HepG2 (cell line): Measurements from ENCODE around the gene APBB2. TPM values are rescaled to one million over a fixed set of nuclear protein-coding genes. Genes with fewer than 3 reads are reported as not detected.

Experiments
- ATAC-seq: fragments of 200-7000 bp; cut with Tn5 transposase; 3 replicates; pipeline ENCODE4 v1.9.1; 2020; ENCODE audit warnings: mild to moderate bottlenecking, moderate library complexity
- BruUV-seq: library from RNA; stranded (reverse); fragments of 400-500 nt; replicated peaks from 2 replicates; lab custom pipeline; 2021; lab: Mats Ljungman, UMichigan
- CTCF ChIA-PET: fragments of 300-600 bp; formaldehyde crosslinking; extraction: SDS; loops from one replicate; lab custom pipeline; 2021; ENCODE audit warnings: low total read pairs, inconsistent platforms, low intra/inter-chr PET ratio; lab: Yijun Ruan, JAX
- POLR2A ChIA-PET: fragments of 350-600 bp; sonication (Branson Sonifier 250); formaldehyde crosslinking; loops from one replicate; lab custom pipeline; 2020; ENCODE audit warnings: antibody characterized with exemption, inconsistent platforms; lab: Yijun Ruan, JAX
- DNase-seq: peaks from one replicate; pipeline ENCODE4 v3.0.0-alpha.2; 2015; ENCODE audit warnings: low spot score
- FAIRE-seq: peaks from 3 replicates; lab custom pipeline; 2011; peaks lifted over from hg19 to GRCh38; lab: Jason Lieb, UNC
- H2AFZ ChIP-seq: one replicate; pipeline ENCODE4 v1.6.1; 2011; ENCODE audit warnings: low read length, inconsistent platforms
- H3K27ac ChIP-seq: fragments of 300-600 bp; 3 replicates; pipeline ENCODE4 v1.8.0; 2011; ENCODE audit warnings: mixed run types, mild to moderate bottlenecking, mixed read lengths, low read length, inconsistent platforms; ENCODE audit not compliant: insufficient read depth; ENCODE audit errors: extremely low read length
- H3K27me3 ChIP-seq, 2 experiments: fragments of 200-600 bp in 1 of 2; 2 replicates in 1 of 2; 3 replicates in 1 of 2; pipeline versions ENCODE4 v1.6.0 to v1.8.0; 2011; ENCODE audit warnings: low read length in 2 of 2, mild to moderate bottlenecking in 2 of 2, moderate library complexity in 2 of 2, inconsistent platforms in 1 of 2; ENCODE audit not compliant: insufficient read depth in 2 of 2, control insufficient read depth in 1 of 2
- H3K36me3 ChIP-seq, 2 experiments: fragments of 200-600 bp in 1 of 2; replicated peaks in 1 of 2; 2 replicates in 1 of 2; 3 replicates in 1 of 2; pipeline versions ENCODE4 v1.5.1 to v1.8.0; 2011; ENCODE audit warnings: low read length in 2 of 2, inconsistent platforms in 1 of 2; ENCODE audit not compliant: insufficient read depth in 2 of 2, control insufficient read depth in 1 of 2
- H3K4me1 ChIP-seq: 2 replicates; pipeline ENCODE4 v1.5.1; 2012; ENCODE audit warnings: low read length, inconsistent platforms; ENCODE audit not compliant: insufficient read depth
- H3K4me2 ChIP-seq: 2 replicates; pipeline ENCODE4 v1.6.0; 2011; ENCODE audit warnings: low read depth, low read length, inconsistent platforms
- H3K4me3 ChIP-seq, 3 experiments: fragments of 200-600 bp in 1 of 3; sonication (generic), shearing (Covaris generic) in 1 of 3; replicated peaks in 1 of 3; 2 replicates each; pipeline ENCODE4 v1.5.1; 2011 to 2016; ENCODE audit warnings: low read length in 3 of 3, inconsistent platforms in 2 of 3, low read depth in 2 of 3, mild to moderate bottlenecking in 2 of 3, control low read depth in 1 of 3, mixed read lengths in 1 of 3; ENCODE audit not compliant: insufficient read depth in 1 of 3
- H3K79me2 ChIP-seq: one replicate; pipeline ENCODE4 v1.6.1; 2011; ENCODE audit warnings: low read length, inconsistent platforms; ENCODE audit not compliant: insufficient read depth
- H3K9ac ChIP-seq: 2 replicates; pipeline ENCODE4 v1.6.0; 2011; ENCODE audit warnings: mild to moderate bottlenecking, low read depth, low read length, inconsistent platforms; ENCODE audit not compliant: insufficient read depth
- H3K9me3 ChIP-seq: 2 replicates; pipeline ENCODE4 v1.5.1; 2012; ENCODE audit warnings: mild to moderate bottlenecking, low read length
- H4K20me1 ChIP-seq: 2 replicates; pipeline ENCODE4 v1.6.0; 2011; ENCODE audit warnings: inconsistent platforms, mild to moderate bottlenecking, low read length, moderate library complexity; ENCODE audit not compliant: insufficient read depth
- FIP1L1 ChIP-seq: fragments of 200-400 bp; formaldehyde crosslinking; IDR thresholded peaks from 2 replicates; pipeline ENCODE4 v1.6.1; 2018; ENCODE audit warnings: low read depth, mild to moderate bottlenecking, low read length, moderate library complexity, borderline replicate concordance; ENCODE audit not compliant: insufficient read depth
- HMGA1 ChIP-seq: sonication (generic); formaldehyde crosslinking; conservative IDR thresholded peaks from 2 replicates; pipeline ENCODE4 v1.4.0; 2020; ENCODE audit warnings: missing genetic modification reagents
- KMT2B ChIP-seq: IDR thresholded peaks from 2 replicates; pipeline ENCODE4 v1.6.1; 2016; ENCODE audit warnings: missing genetic modification reagents, missing compliant biosample characterization
- MED8 ChIP-seq: sonication (generic); formaldehyde crosslinking; IDR thresholded peaks from 2 replicates; pipeline ENCODE4 v1.8.1; 2023; ENCODE audit warnings: mild to moderate bottlenecking, missing genetic modification reagents; ENCODE audit not compliant: insufficient replicate concordance
- RELA ChIP-seq: sonication (generic); formaldehyde crosslinking; IDR thresholded peaks from 2 replicates; pipeline ENCODE4 v1.4.0; 2020; ENCODE audit warnings: missing genetic modification reagents
- RORA ChIP-seq: sonication (generic); formaldehyde crosslinking; IDR thresholded peaks from 2 replicates; pipeline ENCODE4 v1.5.0; 2020; ENCODE audit warnings: mild to moderate bottlenecking, missing genetic modification reagents, moderate library complexity
- SRSF4 ChIP-seq: fragments of 200-400 bp; formaldehyde crosslinking; IDR thresholded peaks from one replicate; pipeline ENCODE4 v1.6.1; 2018; ENCODE audit warnings: mild to moderate bottlenecking, low read depth, low read length, moderate library complexity; ENCODE audit not compliant: poor library complexity, severe bottlenecking
- SYNCRIP ChIP-seq: fragments of 200-400 bp; formaldehyde crosslinking; IDR thresholded peaks from 2 replicates; pipeline ENCODE4 v1.6.1; 2018; ENCODE audit warnings: mild to moderate bottlenecking, low read depth, low read length; ENCODE audit not compliant: insufficient read depth
- ZNF17 ChIP-seq: sonication (generic); formaldehyde crosslinking; IDR thresholded peaks from 2 replicates; pipeline ENCODE4 v1.5.0; 2020; ENCODE audit warnings: mild to moderate bottlenecking, missing genetic modification reagents
- ZNF543 ChIP-seq: sonication (generic); formaldehyde crosslinking; IDR thresholded peaks from 2 replicates; pipeline ENCODE4 v1.4.0; 2020; ENCODE audit warnings: mild to moderate bottlenecking, missing genetic modification reagents
- ZSCAN20 ChIP-seq: sonication (generic); formaldehyde crosslinking; IDR thresholded peaks from 2 replicates; pipeline ENCODE4 v1.4.0; 2020; ENCODE audit warnings: missing genetic modification reagents, mild to moderate bottlenecking, borderline replicate concordance
- WGBS: methylation state at CpG from one replicate; pipeline ENCODE4 v1.1.6; 2017; ENCODE audit warnings: low lambda C conversion rate; 5-methylcytosine and 5-hydroxymethylcytosine counted together
- in situ Hi-C: cut with HindIII; loops from 2 replicates; pipeline ENCODE4 v1.10.0; 2017; ENCODE audit warnings: low pct_unique_long_range_greater_than_20kb; ENCODE audit not compliant: extremely low pct_ligation_motif_present
- intact Hi-C: fragments of 100-400 bp; cut with micrococcal nuclease; formaldehyde crosslinking; loops from one replicate; pipeline ENCODE4 v1.10.0; 2022; ENCODE audit not compliant: unreplicated experiment
- polyA plus RNA-seq, 8 experiments: library from polyadenylated mRNA; depleted of rRNA in 3 of 8; stranded (reverse) in 7 of 8; unstranded in 1 of 8; fragments of >200 nt; fragmentation: Illumina TruSeq in 4 of 8; extraction: Trizol in 4 of 8; gene quantifications; 2 replicates each; pipeline versions ENCODE4 v1.2.1 to v1.2.3, GENCODE V29; 2011 to 2016; ENCODE audit warnings: low read depth in 4 of 8, missing spikeins in 1 of 8, mixed read lengths in 1 of 8; ENCODE audit not compliant: insufficient read depth in 1 of 8
- total RNA-seq, 5 experiments: library from RNA; depleted of rRNA; stranded (reverse); fragments of >200 nt; fragmentation: Illumina TruSeq; extraction: Trizol; gene quantifications; 2 replicates each; pipeline ENCODE4 v1.2.3, GENCODE V29; 2016; ENCODE audit warnings: low read depth in 1 of 5
- TF ChIP-seq, protein P1 (sequence below): sonication (generic); formaldehyde crosslinking; IDR thresholded peaks from 2 replicates; pipeline ENCODE4 v1.5.0; 2020; ENCODE audit warnings: mild to moderate bottlenecking, missing genetic modification reagents, moderate library complexity
- TF ChIP-seq, protein P2 (sequence below): IDR thresholded peaks from 2 replicates; pipeline ENCODE4 v1.6.1; 2016; ENCODE audit warnings: low read depth, control low read depth

The APBB2 gene
- total and polyA plus RNA-seq, 2 of the 13 experiments (the other 11 are each of a cell fraction or from before 2014, with no cell fraction given) = 11.7 to 17.0 TPM

DNA sequence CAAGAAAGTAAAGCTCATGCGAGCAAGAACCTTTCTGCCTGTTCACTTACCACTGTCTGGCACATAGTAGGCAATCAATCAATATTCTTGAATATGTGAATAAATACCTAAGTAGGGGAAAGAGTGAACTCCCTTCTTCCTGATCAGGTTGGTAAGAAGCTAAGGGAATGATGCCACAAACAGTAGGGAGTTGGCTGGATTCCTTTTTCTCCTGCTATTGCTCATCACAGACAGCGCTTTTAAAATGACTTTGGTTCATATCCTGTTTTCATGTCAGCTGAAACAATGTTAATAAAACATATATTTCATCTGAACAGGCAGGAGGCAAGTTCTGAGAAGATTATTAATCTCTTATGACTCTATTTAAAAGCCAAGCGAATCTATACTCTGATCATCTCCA lies 365.4 kb downstream of the APBB2 start (continued):
- TF ChIP-seq, protein P1, sequence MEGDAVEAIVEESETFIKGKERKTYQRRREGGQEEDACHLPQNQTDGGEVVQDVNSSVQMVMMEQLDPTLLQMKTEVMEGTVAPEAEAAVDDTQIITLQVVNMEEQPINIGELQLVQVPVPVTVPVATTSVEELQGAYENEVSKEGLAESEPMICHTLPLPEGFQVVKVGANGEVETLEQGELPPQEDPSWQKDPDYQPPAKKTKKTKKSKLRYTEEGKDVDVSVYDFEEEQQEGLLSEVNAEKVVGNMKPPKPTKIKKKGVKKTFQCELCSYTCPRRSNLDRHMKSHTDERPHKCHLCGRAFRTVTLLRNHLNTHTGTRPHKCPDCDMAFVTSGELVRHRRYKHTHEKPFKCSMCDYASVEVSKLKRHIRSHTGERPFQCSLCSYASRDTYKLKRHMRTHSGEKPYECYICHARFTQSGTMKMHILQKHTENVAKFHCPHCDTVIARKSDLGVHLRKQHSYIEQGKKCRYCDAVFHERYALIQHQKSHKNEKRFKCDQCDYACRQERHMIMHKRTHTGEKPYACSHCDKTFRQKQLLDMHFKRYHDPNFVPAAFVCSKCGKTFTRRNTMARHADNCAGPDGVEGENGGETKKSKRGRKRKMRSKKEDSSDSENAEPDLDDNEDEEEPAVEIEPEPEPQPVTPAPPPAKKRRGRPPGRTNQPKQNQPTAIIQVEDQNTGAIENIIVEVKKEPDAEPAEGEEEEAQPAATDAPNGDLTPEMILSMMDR (CRISPR knock-in tag) = no peak

DNA sequence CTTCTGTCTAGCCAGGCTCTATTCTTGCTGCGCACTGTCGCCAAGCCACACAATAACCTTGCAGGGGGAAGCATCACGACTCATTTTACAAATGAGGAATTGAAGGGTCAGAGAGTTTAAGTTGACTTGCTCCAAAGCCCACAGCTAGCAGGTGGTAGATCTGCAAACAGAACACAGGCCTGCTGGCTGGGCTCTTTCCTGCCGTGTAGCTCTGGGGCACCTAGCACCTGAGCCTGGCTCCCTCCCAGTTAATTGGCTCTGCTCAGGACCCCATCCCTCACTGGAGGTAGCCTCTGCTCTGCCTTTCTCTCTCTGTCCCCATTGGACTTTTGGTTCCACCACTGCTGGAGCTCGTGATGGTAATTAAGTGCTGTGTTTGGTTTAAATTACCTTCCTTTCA lies 366.1 kb downstream of the APBB2 start:
- Histone ChIP-seq H3K4me2 (no peak overlapping the region), H3K9me3 (no peaks in the 10 kb centered on the region), H3K27me3 (no peaks in the 10 kb centered on the region), H3K79me2 (no peaks in the 10 kb centered on the region), H2AFZ (no peak overlapping the region), H3K4me1 (peaks cover 6% of the 10 kb centered on the region), H3K9ac (no peak overlapping the region), H3K4me3 (no peak overlapping the region), H4K20me1 (no peaks in the 10 kb centered on the region), H3K36me3 (0 out of 5 replicates have a peak, but pooled peaks cover 0 to 1% of the 10 kb centered on the region in 2 experiments), H3K27ac (no peak overlapping the region)
- TF ChIP-seq KMT2B (CRISPR knock-in tag) = no peak
- no peak for TF ChIP-seq ZNF543 (CRISPR knock-in tag)
- TF ChIP-seq SYNCRIP = no peak
- no peak for TF ChIP-seq RELA (CRISPR knock-in tag)
- TF ChIP-seq HMGA1 (CRISPR knock-in tag) = no peak
- no peak for TF ChIP-seq SRSF4
- TF ChIP-seq RORA = no peak
- no peak for TF ChIP-seq ZNF17 (CRISPR knock-in tag)
- TF ChIP-seq MED8 (CRISPR knock-in tag) = no peak
- TF ChIP-seq, protein P2, sequence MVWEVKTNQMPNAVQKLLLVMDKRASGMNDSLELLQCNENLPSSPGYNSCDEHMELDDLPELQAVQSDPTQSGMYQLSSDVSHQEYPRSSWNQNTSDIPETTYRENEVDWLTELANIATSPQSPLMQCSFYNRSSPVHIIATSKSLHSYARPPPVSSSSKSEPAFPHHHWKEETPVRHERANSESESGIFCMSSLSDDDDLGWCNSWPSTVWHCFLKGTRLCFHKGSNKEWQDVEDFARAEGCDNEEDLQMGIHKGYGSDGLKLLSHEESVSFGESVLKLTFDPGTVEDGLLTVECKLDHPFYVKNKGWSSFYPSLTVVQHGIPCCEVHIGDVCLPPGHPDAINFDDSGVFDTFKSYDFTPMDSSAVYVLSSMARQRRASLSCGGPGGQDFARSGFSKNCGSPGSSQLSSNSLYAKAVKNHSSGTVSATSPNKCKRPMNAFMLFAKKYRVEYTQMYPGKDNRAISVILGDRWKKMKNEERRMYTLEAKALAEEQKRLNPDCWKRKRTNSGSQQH (CRISPR knock-in tag) = no peak
- TF ChIP-seq FIP1L1 = no peak
- TF ChIP-seq ZSCAN20 (CRISPR knock-in tag) = no peak
- BruUV-seq = no TSS peak
- ChIA-PET POLR2A (no interaction called here), CTCF (no interaction called here)
- in situ Hi-C loops (no loop called here), intact Hi-C loops (no loop called here)
- DNase-seq = no peak
- FAIRE-seq = no peak
- ATAC-seq = no peak
- 95% methylated on average over 5 of the region's 5 CpGs for WGBS
